ENCODE data around the gene BEST2.
"Not testable (repeated sequence)": the region's sequence is repeated elsewhere in the genome, so short reads cannot be mapped to it uniquely, and the experiment has no call there.

Gene BEST2

DNA sequence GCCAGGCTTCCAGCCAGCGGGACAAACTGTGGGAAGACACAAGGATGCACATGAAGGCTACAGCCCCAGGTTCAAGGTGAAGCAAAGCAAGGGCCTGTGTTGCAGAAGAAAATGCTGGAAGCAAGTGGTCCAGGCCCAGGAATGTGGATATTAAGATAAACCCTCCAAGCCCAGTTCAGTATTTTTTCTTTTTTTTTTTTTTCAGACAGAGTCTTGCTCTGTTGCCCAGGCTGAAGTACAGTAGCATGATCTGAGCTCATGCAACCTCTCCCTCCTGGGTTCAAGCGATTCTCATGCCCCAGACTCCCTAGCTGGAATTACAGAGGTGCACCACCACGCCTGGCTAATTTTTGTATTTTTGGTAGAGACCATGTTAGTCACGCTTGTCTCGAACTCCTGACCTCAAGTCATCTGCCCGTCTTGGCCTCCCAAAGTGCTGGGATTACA, 45.6 kb downstream of the BEST2 start:
- Histone ChIP-seq H3K9me2 (replicated peaks; ENCODE audit: insufficient read depth, low read length) (no peaks in the 10 kb centered on the region), H3K27me3 (replicated peaks; ENCODE audit: insufficient read depth, low read length) (no peaks in the 10 kb centered on the region), H3K4me3 (ENCODE audit: low read length) (no peak overlapping the region), H2AFZ (ENCODE audit: low read length) (no peak overlapping the region), H3K4me2 (ENCODE audit: low read depth, low read length) (no peak overlapping the region), H3K79me2 (ENCODE audit: low read length) (peaks cover 24% of the 10 kb centered on the region), H3K36me3 (replicated peaks; ENCODE audit: insufficient read depth, low read length) (no peaks in the 10 kb centered on the region; the same call in 1 of the 2 replicates), H3K9me3 (replicated peaks; ENCODE audit: insufficient read depth, low read length) (no peaks in the 10 kb centered on the region), H4K20me1 (ENCODE audit: insufficient read depth, low read length) (no peaks in the 10 kb centered on the region), H3K27ac (ENCODE audit: low read length) (no peak overlapping the region), H3K4me1 (ENCODE audit: low read length) (peaks cover 16% of the 10 kb centered on the region; the same call in 1 of the 2 replicates), H3F3A (ENCODE audit: insufficient read depth, low read length) (peaks cover 19% of the 10 kb centered on the region), H3K9ac (ENCODE audit: low read length) (no peak overlapping the region)
- DNase-seq: no peak
- no peak for TF ChIP-seq EZH2phosphoT487 (IDR thresholded peaks at IDR 0.05; ENCODE audit: low read length)
- TF ChIP-seq, protein P1, sequence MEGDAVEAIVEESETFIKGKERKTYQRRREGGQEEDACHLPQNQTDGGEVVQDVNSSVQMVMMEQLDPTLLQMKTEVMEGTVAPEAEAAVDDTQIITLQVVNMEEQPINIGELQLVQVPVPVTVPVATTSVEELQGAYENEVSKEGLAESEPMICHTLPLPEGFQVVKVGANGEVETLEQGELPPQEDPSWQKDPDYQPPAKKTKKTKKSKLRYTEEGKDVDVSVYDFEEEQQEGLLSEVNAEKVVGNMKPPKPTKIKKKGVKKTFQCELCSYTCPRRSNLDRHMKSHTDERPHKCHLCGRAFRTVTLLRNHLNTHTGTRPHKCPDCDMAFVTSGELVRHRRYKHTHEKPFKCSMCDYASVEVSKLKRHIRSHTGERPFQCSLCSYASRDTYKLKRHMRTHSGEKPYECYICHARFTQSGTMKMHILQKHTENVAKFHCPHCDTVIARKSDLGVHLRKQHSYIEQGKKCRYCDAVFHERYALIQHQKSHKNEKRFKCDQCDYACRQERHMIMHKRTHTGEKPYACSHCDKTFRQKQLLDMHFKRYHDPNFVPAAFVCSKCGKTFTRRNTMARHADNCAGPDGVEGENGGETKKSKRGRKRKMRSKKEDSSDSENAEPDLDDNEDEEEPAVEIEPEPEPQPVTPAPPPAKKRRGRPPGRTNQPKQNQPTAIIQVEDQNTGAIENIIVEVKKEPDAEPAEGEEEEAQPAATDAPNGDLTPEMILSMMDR (IDR thresholded peaks at IDR 0.05; ENCODE audit: low read length): no peak
- TF ChIP-seq EZH2 (optimal IDR thresholded peaks at IDR 0.05; ENCODE audit: low read depth, low read length): no peak

DNA sequence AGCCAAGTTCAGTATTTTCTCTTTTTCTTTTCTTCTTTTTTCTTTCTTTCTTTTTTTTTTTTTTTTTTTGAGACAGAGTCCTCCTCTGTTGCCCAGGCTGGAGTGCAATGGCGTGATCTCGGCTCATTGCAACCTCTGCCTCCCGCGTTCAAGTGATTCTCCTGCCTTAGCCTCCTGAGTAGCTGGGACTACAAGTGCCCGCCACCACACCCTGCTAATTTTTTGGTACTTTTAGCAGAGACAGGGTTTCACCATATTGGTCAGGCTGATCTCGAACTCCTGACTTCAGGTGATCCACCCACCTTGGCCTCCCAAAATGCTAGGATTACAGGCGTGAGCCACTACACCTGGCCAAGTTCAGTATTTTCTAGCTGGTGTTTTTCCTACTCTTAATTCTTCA, 46.0 kb downstream of the BEST2 start:
- Histone ChIP-seq H3K4me1 (ENCODE audit: low read length) (peaks cover 20% of the 10 kb centered on the region), H3K79me2 (ENCODE audit: low read length) (peaks cover 19% of the 10 kb centered on the region), H3F3A (ENCODE audit: insufficient read depth, low read length) (peaks cover 15% of the 10 kb centered on the region)
- H4K20me1 ChIP-seq (ENCODE audit: insufficient read depth, low read length); H3K9me3 ChIP-seq (replicated peaks; ENCODE audit: insufficient read depth, low read length); H3K27me3 ChIP-seq (replicated peaks; ENCODE audit: insufficient read depth, low read length); H3K9me2 ChIP-seq (replicated peaks; ENCODE audit: insufficient read depth, low read length); H3K4me3 ChIP-seq (ENCODE audit: low read length); H3K9ac ChIP-seq (ENCODE audit: low read length); DNase-seq; H3K4me2 ChIP-seq (ENCODE audit: low read depth, low read length); H3K36me3 ChIP-seq (replicated peaks; ENCODE audit: insufficient read depth, low read length); H3K27ac ChIP-seq (ENCODE audit: low read length); H2AFZ ChIP-seq (ENCODE audit: low read length): not testable (repeated sequence)

DNA sequence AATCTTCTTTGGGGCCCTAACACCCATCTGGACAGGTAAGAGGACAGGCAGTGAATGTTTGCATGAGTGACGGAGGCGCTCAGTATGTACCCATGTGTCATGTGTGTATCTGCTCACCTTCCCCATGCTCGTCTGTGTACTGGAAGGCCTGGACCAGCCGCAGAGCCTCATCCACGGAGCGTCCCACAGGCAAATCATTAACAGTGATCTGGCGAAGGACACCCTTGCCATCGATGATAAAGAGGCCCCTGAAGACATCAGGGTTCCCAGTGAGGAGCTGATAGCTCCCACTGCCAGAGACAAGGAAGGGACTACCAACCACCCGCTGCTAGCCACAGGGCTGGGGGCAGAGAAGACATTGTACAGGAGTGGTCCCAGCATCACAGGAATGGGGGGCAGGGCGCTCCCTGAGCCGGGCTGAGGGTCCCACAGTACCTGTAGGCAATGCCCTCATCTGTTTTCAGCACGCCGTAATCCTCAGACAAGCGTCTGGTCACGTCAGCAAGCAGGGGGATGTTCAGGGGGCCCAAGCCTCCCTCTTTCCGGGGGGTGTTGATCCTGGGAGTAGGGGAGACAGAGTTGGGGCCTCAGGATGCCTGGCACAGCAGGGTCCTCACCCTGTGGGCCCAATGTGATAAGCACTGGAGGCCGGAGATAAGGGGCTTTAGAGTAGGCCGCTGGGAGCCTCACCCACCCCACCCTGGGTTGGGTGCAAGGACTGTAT, 48.3 kb downstream of the BEST2 start:
- Histone ChIP-seq H3K9me2 (replicated peaks; ENCODE audit: insufficient read depth, low read length) (no peaks in the 10 kb centered on the region), H2AFZ (ENCODE audit: low read length) (no peak overlapping the region), H3K4me2 (ENCODE audit: low read depth, low read length) (no peak overlapping the region), H3K36me3 (replicated peaks; ENCODE audit: insufficient read depth, low read length) (no peaks in the 10 kb centered on the region; the same call in 1 of the 2 replicates), H3K4me1 (ENCODE audit: low read length) (peaks cover 14% of the 10 kb centered on the region), H3K9me3 (replicated peaks; ENCODE audit: insufficient read depth, low read length) (no peaks in the 10 kb centered on the region), H3F3A (ENCODE audit: insufficient read depth, low read length) (no peaks in the 10 kb centered on the region), H3K9ac (ENCODE audit: low read length) (no peak overlapping the region), H3K27me3 (replicated peaks; ENCODE audit: insufficient read depth, low read length) (no peaks in the 10 kb centered on the region), H4K20me1 (ENCODE audit: insufficient read depth, low read length) (no peaks in the 10 kb centered on the region), H3K4me3 (ENCODE audit: low read length) (no peak overlapping the region; the same call in 1 of the 2 replicates), H3K79me2 (ENCODE audit: low read length) (peaks cover 15% of the 10 kb centered on the region), H3K27ac (ENCODE audit: low read length) (no peak overlapping the region)
- no peak for DNase-seq
- TF ChIP-seq EZH2 (optimal IDR thresholded peaks at IDR 0.05; ENCODE audit: low read depth, low read length) (no peak), EZH2phosphoT487 (IDR thresholded peaks at IDR 0.05; ENCODE audit: low read length) (no peak)
- TF ChIP-seq, protein P1 (IDR thresholded peaks at IDR 0.05; ENCODE audit: low read length): no peak

DNA sequence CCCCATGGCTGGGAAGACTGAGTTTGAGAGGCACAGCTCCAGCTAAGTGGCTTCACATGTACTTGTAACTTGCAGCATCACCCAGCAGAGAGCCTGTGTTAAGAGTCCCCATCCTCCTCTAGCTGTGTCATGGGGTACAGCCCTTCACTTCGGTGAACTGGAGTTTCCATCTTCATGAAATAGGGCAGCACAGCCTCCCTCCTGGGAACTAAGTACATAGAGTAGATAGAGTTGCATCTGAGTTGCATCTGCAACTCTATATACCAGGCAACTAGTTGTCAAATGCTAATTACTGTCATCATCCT, 48.8 kb downstream of the BEST2 start:
- no peaks in the 10 kb centered on the region for H3K9me2 ChIP-seq (replicated peaks; ENCODE audit: insufficient read depth, low read length)
- no peak overlapping the region for H3K27ac ChIP-seq (ENCODE audit: low read length)
- no peaks in the 10 kb centered on the region for H4K20me1 ChIP-seq (ENCODE audit: insufficient read depth, low read length)
- no peaks in the 10 kb centered on the region for H3K27me3 ChIP-seq (replicated peaks; ENCODE audit: insufficient read depth, low read length)
- H3K79me2 ChIP-seq (ENCODE audit: low read length): peaks cover 15% of the 10 kb centered on the region
- no peak for DNase-seq
- H3F3A ChIP-seq (ENCODE audit: insufficient read depth, low read length): no peaks in the 10 kb centered on the region
- H3K4me1 ChIP-seq (ENCODE audit: low read length): peaks cover 14% of the 10 kb centered on the region
- peak overlapping the region; percentile 97 for H3K4me3 ChIP-seq (ENCODE audit: low read length)
- H3K9me3 ChIP-seq (replicated peaks; ENCODE audit: insufficient read depth, low read length): no peaks in the 10 kb centered on the region
- H3K4me2 ChIP-seq (ENCODE audit: low read depth, low read length): peak overlapping the region; percentile 98; the same call in 1 of the 2 replicates
- no peak for TF ChIP-seq EZH2phosphoT487 (IDR thresholded peaks at IDR 0.05; ENCODE audit: low read length)
- no peak for TF ChIP-seq EZH2 (optimal IDR thresholded peaks at IDR 0.05; ENCODE audit: low read depth, low read length)
- TF ChIP-seq, protein P1 (IDR thresholded peaks at IDR 0.05; ENCODE audit: low read length): no peak
- H3K36me3 ChIP-seq (replicated peaks; ENCODE audit: insufficient read depth, low read length): no peaks in the 10 kb centered on the region; the same call in 1 of the 2 replicates
- no peak overlapping the region; the same call in 1 of the 2 replicates for H3K9ac ChIP-seq (ENCODE audit: low read length)
- no peak overlapping the region for H2AFZ ChIP-seq (ENCODE audit: low read length)

All from MM.1S (cell line).